Effector memory CD4-positive, alpha-beta T cell (primary cell): ENCODE results near the gene ALDH7A1.

ENCODE experiments used
- DNase-seq, 3 donors: peaks; one replicate each; pipeline ENCODE4 v3.0.0-alpha.2; 2020
- H3K27ac ChIP-seq: 2 replicates; pipeline ENCODE4 v1.7.0; 2013; ENCODE audit warnings: mild to moderate bottlenecking, low read length, moderate library complexity; ENCODE audit not compliant: insufficient read depth, poor library complexity, severe bottlenecking
- H3K27me3 ChIP-seq: replicated peaks from 2 replicates; pipeline ENCODE4 v1.7.0; 2013; ENCODE audit warnings: mild to moderate bottlenecking, low read length; ENCODE audit not compliant: insufficient read depth, control insufficient read depth, poor library complexity, severe bottlenecking
- H3K36me3 ChIP-seq: 2 replicates; pipeline ENCODE4 v1.7.0; 2013; ENCODE audit warnings: mild to moderate bottlenecking, low read length, moderate library complexity; ENCODE audit not compliant: control insufficient read depth, insufficient read depth
- H3K4me1 ChIP-seq: 2 replicates; pipeline ENCODE4 v1.7.0; 2013; ENCODE audit warnings: low read length, mild to moderate bottlenecking; ENCODE audit not compliant: control insufficient read depth, insufficient read depth, poor library complexity, severe bottlenecking
- H3K4me3 ChIP-seq: 2 replicates; pipeline ENCODE4 v1.7.0; 2013; ENCODE audit warnings: low read length, low read depth, mild to moderate bottlenecking; ENCODE audit not compliant: insufficient read depth, poor library complexity, severe bottlenecking
- H3K9me3 ChIP-seq: 2 replicates; pipeline ENCODE4 v1.7.0; 2013; ENCODE audit warnings: mild to moderate bottlenecking, low read length, moderate library complexity; ENCODE audit not compliant: control insufficient read depth

Gene ALDH7A1

GRCh38 chr5:126599499-126599898 lies 4.5 kb upstream of the ALDH7A1 start:
- H3K4me3 ChIP-seq, result no peak overlapping the region
- no peaks in the 10 kb centered on the region for H3K27me3 ChIP-seq
- H3K4me1 ChIP-seq, result peaks cover 6% of the 10 kb centered on the region
- DNase-seq, result no peak
- no peak overlapping the region for H3K27ac ChIP-seq
- H3K36me3 ChIP-seq, result peaks cover 9% of the 10 kb centered on the region
- no peaks in the 10 kb centered on the region for H3K9me3 ChIP-seq

- DNase-seq, result no peak
- no peaks in the 10 kb centered on the region for H3K9me3 ChIP-seq
- no peaks in the 10 kb centered on the region for H3K36me3 ChIP-seq
- H3K27me3 ChIP-seq, result no peaks in the 10 kb centered on the region
- H3K4me3 ChIP-seq, result no peak overlapping the region
- H3K27ac ChIP-seq, result no peak overlapping the region
- peaks cover 6% of the 10 kb centered on the region for H3K4me1 ChIP-seq
Observed at GRCh38 chr5:126597156-126597555, 2.1 kb upstream of the ALDH7A1 start.

- no peak for DNase-seq
- Histone ChIP-seq H3K4me1 (peaks cover 3% of the 10 kb centered on the region), H3K27ac (no peak overlapping the region), H3K27me3 (no peaks in the 10 kb centered on the region), H3K36me3 (no peaks in the 10 kb centered on the region), H3K4me3 (peak overlapping the region; percentile 62), H3K9me3 (no peaks in the 10 kb centered on the region)
Observed at GRCh38 chr5:126595486-126596083, 566 bp upstream of the ALDH7A1 start.

GRCh38 chr5:126591549-126591948 lies 3.5 kb downstream of the ALDH7A1 start:
- Histone ChIP-seq H3K27ac (no peak overlapping the region), H3K9me3 (no peaks in the 10 kb centered on the region), H3K4me1 (peaks cover 3% of the 10 kb centered on the region), H3K27me3 (no peaks in the 10 kb centered on the region), H3K4me3 (no peak overlapping the region), H3K36me3 (no peaks in the 10 kb centered on the region)
- no peak for DNase-seq

- DNase-seq, result no peak
- no peak overlapping the region for H3K27ac ChIP-seq
- H3K27me3 ChIP-seq, result no peaks in the 10 kb centered on the region
- peaks cover 3% of the 10 kb centered on the region for H3K4me1 ChIP-seq
- no peak overlapping the region for H3K4me3 ChIP-seq
- H3K36me3 ChIP-seq, result no peaks in the 10 kb centered on the region
- H3K9me3 ChIP-seq, result no peaks in the 10 kb centered on the region
Observed at GRCh38 chr5:126589536-126590297, 5.3 kb downstream of the ALDH7A1 start.

GRCh38 chr5:126587551-126588390 lies 7.2 kb downstream of the ALDH7A1 start:
- Histone ChIP-seq H3K27ac (no peak overlapping the region), H3K4me1 (no peaks in the 10 kb centered on the region), H3K4me3 (no peak overlapping the region), H3K36me3 (no peaks in the 10 kb centered on the region), H3K27me3 (no peaks in the 10 kb centered on the region), H3K9me3 (no peaks in the 10 kb centered on the region)
- no peak for DNase-seq

GRCh38 chr5:126583761-126584160 lies 11.3 kb downstream of the ALDH7A1 start:
- H3K4me1 ChIP-seq, result no peaks in the 10 kb centered on the region
- H3K4me3 ChIP-seq, result no peak overlapping the region
- no peaks in the 10 kb centered on the region for H3K9me3 ChIP-seq
- no peak for DNase-seq
- no peak overlapping the region for H3K27ac ChIP-seq
- H3K36me3 ChIP-seq, result no peaks in the 10 kb centered on the region
- H3K27me3 ChIP-seq, result no peaks in the 10 kb centered on the region

- H3K4me3 ChIP-seq, result no peak overlapping the region
- no peaks in the 10 kb centered on the region for H3K36me3 ChIP-seq
- DNase-seq, result no peak
- no peaks in the 10 kb centered on the region for H3K4me1 ChIP-seq
- H3K9me3 ChIP-seq, result no peaks in the 10 kb centered on the region
- H3K27me3 ChIP-seq, result no peaks in the 10 kb centered on the region
- H3K27ac ChIP-seq, result no peak overlapping the region
Observed at GRCh38 chr5:126579716-126580115, 15.3 kb downstream of the ALDH7A1 start.

- Histone ChIP-seq H3K4me1 (no peaks in the 10 kb centered on the region), H3K4me3 (no peak overlapping the region), H3K27me3 (no peaks in the 10 kb centered on the region), H3K36me3 (no peaks in the 10 kb centered on the region), H3K9me3 (no peaks in the 10 kb centered on the region), H3K27ac (no peak overlapping the region)
- DNase-seq, result no peak
Observed at GRCh38 chr5:126577415-126577814, 17.6 kb downstream of the ALDH7A1 start.

GRCh38 chr5:126576974-126577373 lies 18.0 kb downstream of the ALDH7A1 start:
- Histone ChIP-seq H3K36me3 (no peaks in the 10 kb centered on the region), H3K9me3 (no peaks in the 10 kb centered on the region), H3K4me1 (no peaks in the 10 kb centered on the region), H3K27me3 (no peaks in the 10 kb centered on the region), H3K27ac (no peak overlapping the region), H3K4me3 (no peak overlapping the region)
- no peak for DNase-seq
